ENCODE data around the gene GATD1. TPM values are rescaled to one million over a fixed set of nuclear protein-coding genes. Genes with fewer than 3 reads are reported as not detected.

Gene GATD1
- polyA plus RNA-seq, 2 donors = 23.1 to 49.2 TPM

GRCh38 chr11:778976-779954 is 2.0 kb upstream of the GATD1 start:
- peaks cover 0 to 15% of the 10 kb centered on the region in 2 donors for H3K36me3 ChIP-seq (ENCODE audit: control insufficient read depth in 2 of 2, insufficient read depth in 2 of 2, low read length in 1 of 2)
- 93% methylated on average over 23 of the region's 23 CpGs for WGBS, 2 donors
- H3K4me1 ChIP-seq (ENCODE audit: control insufficient read depth in 2 of 2, insufficient read depth in 2 of 2, low read length in 1 of 2) = peaks cover 13 to 39% of the 10 kb centered on the region in 2 donors
- H3K27ac ChIP-seq (ENCODE audit: low read depth in 2 of 2, low read length in 1 of 2) = no peak overlapping the region
- H3K27me3 ChIP-seq (ENCODE audit: control insufficient read depth in 1 of 2, insufficient read depth in 2 of 2, low read length in 2 of 2) = no peaks in the 10 kb centered on the region
- H3K4me3 ChIP-seq (ENCODE audit: low read depth in 1 of 2, low read length in 2 of 2) = no peak overlapping the region
- H3K9me3 ChIP-seq (ENCODE audit: control insufficient read depth in 2 of 2, insufficient read depth in 1 of 2, low read depth in 1 of 2, low read length in 1 of 2) = no peaks in the 10 kb centered on the region

- Histone ChIP-seq H3K9me3 (ENCODE audit: control insufficient read depth in 2 of 2, insufficient read depth in 1 of 2, low read depth in 1 of 2, low read length in 1 of 2) (no peaks in the 10 kb centered on the region), H3K27ac (ENCODE audit: low read depth in 2 of 2, low read length in 1 of 2) (peak overlapping the region; percentile 81 to 83), H3K4me1 (ENCODE audit: control insufficient read depth in 2 of 2, insufficient read depth in 2 of 2, low read length in 1 of 2) (peaks cover 13 to 27% of the 10 kb centered on the region in 2 donors), H3K36me3 (ENCODE audit: control insufficient read depth in 2 of 2, insufficient read depth in 2 of 2, low read length in 1 of 2) (peaks cover 3 to 34% of the 10 kb centered on the region in 2 donors), H3K27me3 (ENCODE audit: control insufficient read depth in 1 of 2, insufficient read depth in 2 of 2, low read length in 2 of 2) (no peaks in the 10 kb centered on the region), H3K4me3 (ENCODE audit: low read depth in 1 of 2, low read length in 2 of 2) (peak overlapping the region; percentile 59 to 94)
- WGBS, 2 donors = 0 to 1% methylated on average over 45 to 62 of the region's 65 CpGs
Measured at GRCh38 chr11:776561-777287, 563 bp downstream of the GATD1 start.

GRCh38 chr11:776263-776560 is 1.1 kb downstream of the GATD1 start:
- Histone ChIP-seq H3K9me3 (ENCODE audit: control insufficient read depth in 2 of 2, insufficient read depth in 1 of 2, low read depth in 1 of 2, low read length in 1 of 2) (no peaks in the 10 kb centered on the region), H3K4me3 (ENCODE audit: low read depth in 1 of 2, low read length in 2 of 2) (peak overlapping the region; percentile 59 to 94)

GRCh38 chr11:774873-775592 is 2.3 kb downstream of the GATD1 start:
- Histone ChIP-seq H3K27ac (ENCODE audit: low read depth in 2 of 2, low read length in 1 of 2) (peak overlapping the region; percentile 10 to 63), H3K27me3 (ENCODE audit: control insufficient read depth in 1 of 2, insufficient read depth in 2 of 2, low read length in 2 of 2) (no peaks in the 10 kb centered on the region), H3K4me1 (ENCODE audit: control insufficient read depth in 2 of 2, insufficient read depth in 2 of 2, low read length in 1 of 2) (peaks cover 13 to 27% of the 10 kb centered on the region in 2 donors), H3K36me3 (ENCODE audit: control insufficient read depth in 2 of 2, insufficient read depth in 2 of 2, low read length in 1 of 2) (peaks cover 14 to 45% of the 10 kb centered on the region in 2 donors), H3K4me3 (ENCODE audit: low read depth in 1 of 2, low read length in 2 of 2) (no peak overlapping the region), H3K9me3 (ENCODE audit: control insufficient read depth in 2 of 2, insufficient read depth in 1 of 2, low read depth in 1 of 2, low read length in 1 of 2) (no peaks in the 10 kb centered on the region)
- WGBS, 2 donors = 66 to 78% methylated on average over 19 to 20 of the region's 20 CpGs

More at GRCh38 chr11:776263-776560, 1.1 kb downstream of the GATD1 start:
- 31 to 34% methylated on average over 11 of the region's 11 CpGs for WGBS, 2 donors
- peak overlapping the region; percentile 4 to 81 for H3K27ac ChIP-seq (ENCODE audit: low read depth in 2 of 2, low read length in 1 of 2)
- no peaks in the 10 kb centered on the region for H3K27me3 ChIP-seq (ENCODE audit: control insufficient read depth in 1 of 2, insufficient read depth in 2 of 2, low read length in 2 of 2)
- peaks cover 13 to 27% of the 10 kb centered on the region in 2 donors for H3K4me1 ChIP-seq (ENCODE audit: control insufficient read depth in 2 of 2, insufficient read depth in 2 of 2, low read length in 1 of 2)
- H3K36me3 ChIP-seq (ENCODE audit: control insufficient read depth in 2 of 2, insufficient read depth in 2 of 2, low read length in 1 of 2) = peaks cover 3 to 39% of the 10 kb centered on the region in 2 donors

GRCh38 chr11:773830-774229 is 3.5 kb downstream of the GATD1 start:
- Histone ChIP-seq H3K4me3 (ENCODE audit: low read depth in 1 of 2, low read length in 2 of 2) (no peak overlapping the region), H3K4me1 (ENCODE audit: control insufficient read depth in 2 of 2, insufficient read depth in 2 of 2, low read length in 1 of 2) (peaks cover 13 to 20% of the 10 kb centered on the region in 2 donors), H3K27ac (ENCODE audit: low read depth in 2 of 2, low read length in 1 of 2) (no peak overlapping the region), H3K9me3 (ENCODE audit: control insufficient read depth in 2 of 2, insufficient read depth in 1 of 2, low read depth in 1 of 2, low read length in 1 of 2) (no peaks in the 10 kb centered on the region), H3K36me3 (ENCODE audit: control insufficient read depth in 2 of 2, insufficient read depth in 2 of 2, low read length in 1 of 2) (peaks cover 16 to 44% of the 10 kb centered on the region in 2 donors), H3K27me3 (ENCODE audit: control insufficient read depth in 1 of 2, insufficient read depth in 2 of 2, low read length in 2 of 2) (no peaks in the 10 kb centered on the region)
- WGBS, 2 donors = 93 to 95% methylated on average over 9 of the region's 9 CpGs

GRCh38 chr11:773425-773824 is 3.9 kb downstream of the GATD1 start:
- H3K9me3 ChIP-seq (ENCODE audit: control insufficient read depth in 2 of 2, insufficient read depth in 1 of 2, low read depth in 1 of 2, low read length in 1 of 2) = no peaks in the 10 kb centered on the region
- H3K27ac ChIP-seq (ENCODE audit: low read depth in 2 of 2, low read length in 1 of 2) = no peak overlapping the region
- peaks cover 16 to 44% of the 10 kb centered on the region in 2 donors for H3K36me3 ChIP-seq (ENCODE audit: control insufficient read depth in 2 of 2, insufficient read depth in 2 of 2, low read length in 1 of 2)
- 89 to 91% methylated on average over 5 of the region's 5 CpGs for WGBS, 2 donors
- no peaks in the 10 kb centered on the region for H3K27me3 ChIP-seq (ENCODE audit: control insufficient read depth in 1 of 2, insufficient read depth in 2 of 2, low read length in 2 of 2)
- no peak overlapping the region for H3K4me3 ChIP-seq (ENCODE audit: low read depth in 1 of 2, low read length in 2 of 2)
- peaks cover 13 to 18% of the 10 kb centered on the region in 2 donors for H3K4me1 ChIP-seq (ENCODE audit: control insufficient read depth in 2 of 2, insufficient read depth in 2 of 2, low read length in 1 of 2)

- Histone ChIP-seq H3K9me3 (ENCODE audit: control insufficient read depth in 2 of 2, insufficient read depth in 1 of 2, low read depth in 1 of 2, low read length in 1 of 2) (no peaks in the 10 kb centered on the region), H3K36me3 (ENCODE audit: control insufficient read depth in 2 of 2, insufficient read depth in 2 of 2, low read length in 1 of 2) (peaks cover 16 to 44% of the 10 kb centered on the region in 2 donors), H3K27ac (ENCODE audit: low read depth in 2 of 2, low read length in 1 of 2) (no peak overlapping the region), H3K4me3 (ENCODE audit: low read depth in 1 of 2, low read length in 2 of 2) (no peak overlapping the region), H3K4me1 (ENCODE audit: control insufficient read depth in 2 of 2, insufficient read depth in 2 of 2, low read length in 1 of 2) (peaks cover 10 to 15% of the 10 kb centered on the region in 2 donors), H3K27me3 (ENCODE audit: control insufficient read depth in 1 of 2, insufficient read depth in 2 of 2, low read length in 2 of 2) (no peaks in the 10 kb centered on the region)
- 81 to 82% methylated on average over 34 of the region's 34 CpGs for WGBS, 2 donors
Measured at GRCh38 chr11:772429-773390, 4.6 kb downstream of the GATD1 start.

- Histone ChIP-seq H3K36me3 (ENCODE audit: control insufficient read depth in 2 of 2, insufficient read depth in 2 of 2, low read length in 1 of 2) (peaks cover 16 to 51% of the 10 kb centered on the region in 2 donors), H3K4me1 (ENCODE audit: control insufficient read depth in 2 of 2, insufficient read depth in 2 of 2, low read length in 1 of 2) (peaks cover 10 to 16% of the 10 kb centered on the region in 2 donors), H3K27me3 (ENCODE audit: control insufficient read depth in 1 of 2, insufficient read depth in 2 of 2, low read length in 2 of 2) (no peaks in the 10 kb centered on the region), H3K9me3 (ENCODE audit: control insufficient read depth in 2 of 2, insufficient read depth in 1 of 2, low read depth in 1 of 2, low read length in 1 of 2) (no peaks in the 10 kb centered on the region), H3K27ac (ENCODE audit: low read depth in 2 of 2, low read length in 1 of 2) (no peak overlapping the region), H3K4me3 (ENCODE audit: low read depth in 1 of 2, low read length in 2 of 2) (no peak overlapping the region)
- WGBS, 2 donors = 79 to 86% methylated on average over 15 of the region's 15 CpGs
Measured at GRCh38 chr11:771617-772204, 5.6 kb downstream of the GATD1 start.
